Psoas muscle (tissue), 8 donors: Measurements from ENCODE around the gene KLC3. TPM values are rescaled to one million over a fixed set of nuclear protein-coding genes. Genes with fewer than 3 reads are reported as not detected.
A peak's percentile ranks its signal among the peaks of the same experiment; 100 is the strongest.
"Not testable (repeated sequence)": the region's sequence is repeated elsewhere in the genome, so short reads cannot be mapped to it uniquely, and the experiment has no call there.

Experiments
- ATAC-seq, 4 donors: fragments of 200-7000 bp; cut with Tn5 transposase; one replicate each; pipeline ENCODE4 v1.9.1; 2020; ENCODE audit warnings: moderate library complexity in 3 of 4, mild to moderate bottlenecking in 2 of 4
- DNase-seq, 2 donors: peaks; one replicate each; pipeline ENCODE4 v3.0.0-alpha.2; 2020
- H3K27ac ChIP-seq: fragments of 200-600 bp; one replicate; pipeline ENCODE4 v1.8.0; 2022
- H3K27me3 ChIP-seq, 3 donors: fragments of 200-600 bp in 1 of 3; one replicate each; pipeline versions ENCODE4 v1.6.1 to v1.8.0; 2013 to 2022; ENCODE audit warnings: low read length in 2 of 3, mild to moderate bottlenecking in 2 of 3, moderate library complexity in 1 of 3; ENCODE audit not compliant: insufficient read depth in 3 of 3
- H3K36me3 ChIP-seq, 2 donors: fragments of 200-600 bp in 1 of 2; one replicate each; pipeline versions ENCODE4 v1.6.1 to v1.8.0; 2013 to 2022; ENCODE audit warnings: low read depth in 1 of 2, mild to moderate bottlenecking in 1 of 2, moderate library complexity in 1 of 2; ENCODE audit not compliant: insufficient read depth in 1 of 2
- H3K4me1 ChIP-seq: fragments of 200-600 bp; one replicate; pipeline ENCODE4 v1.8.0; 2022
- H3K4me3 ChIP-seq: fragments of 200-600 bp; one replicate; pipeline ENCODE4 v1.8.0; 2022; ENCODE audit warnings: mild to moderate bottlenecking
- H3K9me3 ChIP-seq: fragments of 200-600 bp; one replicate; pipeline ENCODE4 v1.8.0; 2022
- CTCF ChIP-seq: fragments of 200-600 bp; IDR thresholded peaks from one replicate; pipeline ENCODE4 v1.8.0; 2022; ENCODE audit warnings: antibody characterized with exemption
- WGBS, 3 donors: extraction: QIAGEN DNeasy Blood & Tissue Kit; methylation state at CpG; one replicate each; pipeline versions ENCODE4 v1.1.6 to v1.1.7; 2013; 5-methylcytosine and 5-hydroxymethylcytosine counted together
- intact Hi-C, 2 donors: fragments of 100-400 bp; cut with DNase I; formaldehyde crosslinking; loops; one replicate each; pipeline versions ENCODE4 v1.11.0 to v1.14.2; 2022
- polyA plus RNA-seq, 3 donors: library from polyadenylated mRNA; stranded (reverse); fragments of 200-250 nt; gene quantifications; one replicate each; pipeline ENCODE4 v1.2.3, GENCODE V29; 2013
- total RNA-seq, 4 donors: library from RNA; stranded (reverse); fragmentation: NEBNext Ultra II Directional in 2 of 4; extraction: Animal tissue kit (Norgen Biotek cat#: 25700) in 2 of 4; gene quantifications; one replicate each; pipeline versions ENCODE4 v1.2.1 to v1.2.4, GENCODE V29; 2021 to 2023
- donor health status: healthy with polysubstance abuse.
- donor health status: DM: no; HTN: no; CAD: no; lungs with moderate emphysema.
- donor health status: Bipolar disorder and iron deficiency.
- donor health status: healthy.
- donor health status: DM: yes; HTN: yes; CAD: no.
- donor health status: DM: no; HTN: no; CAD: no.
- donor health status: DM: no; HTN: no; CAD: no.
- donor health status: DM: yes; HTN: yes; CAD: no.

Gene KLC3
- total and polyA plus RNA-seq, 7 donors: 0.03 to 0.27 (median 0.08) TPM; not detected in 3

GRCh38 chr19:45305421-45305820 is 35.1 kb upstream of the KLC3 start:
- 10 to 21% (median 15%) methylated on average over 5 of the region's 5 CpGs for WGBS, 3 donors
- DNase-seq (no peak), ATAC-seq (peak in 2 of 4 donors; percentile 23 to 28)
- Histone ChIP-seq H3K4me1 (peaks cover 18% of the 10 kb centered on the region), H3K9me3 (peaks cover 5% of the 10 kb centered on the region), H3K27me3 (no peaks in the 10 kb centered on the region), H3K36me3 (peaks cover 0 to 37% of the 10 kb centered on the region in 2 donors), H3K4me3 (no peak overlapping the region), H3K27ac (peak overlapping the region; percentile 72)
- no peak for TF ChIP-seq CTCF
- intact Hi-C loops: no loop called here

DNA sequence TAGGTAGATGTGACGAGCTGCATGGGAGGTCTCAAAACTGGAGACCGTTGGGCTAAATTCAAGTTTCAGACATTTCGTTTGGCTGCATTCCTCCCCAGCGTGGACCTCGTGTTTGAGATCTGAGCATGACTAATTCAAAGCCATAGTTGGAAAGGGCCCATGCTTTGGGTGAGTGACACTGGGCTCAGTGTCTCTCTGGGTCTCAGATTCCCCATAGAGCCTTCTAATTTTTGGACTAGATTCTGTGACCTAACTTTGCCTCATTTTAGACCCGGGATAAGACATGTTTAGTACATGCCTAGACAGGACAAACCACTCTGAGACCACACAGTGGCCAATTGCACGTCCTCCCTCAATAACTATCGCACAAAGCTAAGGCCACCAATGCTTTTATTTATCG is 34.5 kb upstream of the KLC3 start:
- 25 to 36% (median 28%) methylated on average over 9 of the region's 9 CpGs for WGBS, 3 donors
- Histone ChIP-seq H3K27me3 (no peaks in the 10 kb centered on the region), H3K27ac (peak overlapping the region; percentile 72), H3K9me3 (peaks cover 5% of the 10 kb centered on the region), H3K4me3 (no peak overlapping the region), H3K36me3 (peaks cover 0 to 40% of the 10 kb centered on the region in 2 donors), H3K4me1 (peaks cover 18% of the 10 kb centered on the region)
- ATAC-seq (peak in 3 of 4 donors; percentile 46 to 59 (median 48)), DNase-seq (no peak)
- no peak for TF ChIP-seq CTCF
- intact Hi-C loops: no loop called here

- H3K4me1 ChIP-seq: peaks cover 21% of the 10 kb centered on the region
- no peak overlapping the region for H3K4me3 ChIP-seq
- 33 to 53% (median 36%) methylated on average over 16 to 18 of the region's 18 CpGs for WGBS, 3 donors
- peak overlapping the region; percentile 72 for H3K27ac ChIP-seq
- H3K9me3 ChIP-seq: peaks cover 5% of the 10 kb centered on the region
- intact Hi-C loops: no loop called here
- ATAC-seq (peak in 2 of 4 donors; percentile 6 to 27), DNase-seq (no peak)
- no peaks in the 10 kb centered on the region for H3K27me3 ChIP-seq
- H3K36me3 ChIP-seq: peaks cover 0 to 45% of the 10 kb centered on the region in 2 donors
- TF ChIP-seq CTCF: no peak
Observed at GRCh38 chr19:45306518-45307027, 34.0 kb upstream of the KLC3 start.

GRCh38 chr19:45307361-45307760 is 33.2 kb upstream of the KLC3 start:
- 87 to 91% (median 89%) methylated on average over 19 of the region's 19 CpGs for WGBS, 3 donors
- Histone ChIP-seq H3K27ac (peak overlapping the region; percentile 72), H3K27me3 (no peaks in the 10 kb centered on the region), H3K9me3 (peaks cover 5% of the 10 kb centered on the region), H3K4me1 (peaks cover 29% of the 10 kb centered on the region), H3K4me3 (no peak overlapping the region), H3K36me3 (peaks cover 0 to 53% of the 10 kb centered on the region in 2 donors)
- ATAC-seq: no peak
- intact Hi-C loops: no loop called here
- no peak for TF ChIP-seq CTCF
- no peak for DNase-seq

DNA sequence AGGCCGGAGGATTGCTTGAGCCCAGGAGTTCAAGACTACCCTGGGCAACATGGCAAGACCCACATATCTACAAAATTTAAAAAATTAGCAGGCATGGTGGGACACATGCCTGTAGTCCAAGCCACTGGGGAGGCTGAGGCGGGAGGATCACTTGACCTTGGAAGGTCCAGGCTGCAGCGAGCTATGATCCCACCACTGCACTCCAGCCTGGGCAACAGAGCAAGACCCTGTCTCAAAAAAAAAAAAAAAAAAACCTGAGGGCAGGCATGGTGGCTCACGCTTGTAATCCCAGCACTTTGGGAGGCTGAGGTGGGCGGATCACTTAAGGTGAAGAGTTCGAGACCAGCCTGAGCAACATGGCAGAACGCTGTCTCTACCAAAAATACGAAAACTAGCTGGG is 31.2 kb upstream of the KLC3 start:
- DNase-seq, ATAC-seq, H3K9me3 ChIP-seq, H3K27me3 ChIP-seq, H3K4me3 ChIP-seq, intact Hi-C loops: not testable (repeated sequence)
- H3K4me1 ChIP-seq: peaks cover 46% of the 10 kb centered on the region
- H3K36me3 ChIP-seq: peaks cover 0 to 68% of the 10 kb centered on the region in 2 donors
- 82 to 85% (median 84%) methylated on average over 8 of the region's 8 CpGs for WGBS, 3 donors
- H3K27ac ChIP-seq: peak overlapping the region; percentile 86
